ENCODE results near the gene PSMB7.

DNA sequence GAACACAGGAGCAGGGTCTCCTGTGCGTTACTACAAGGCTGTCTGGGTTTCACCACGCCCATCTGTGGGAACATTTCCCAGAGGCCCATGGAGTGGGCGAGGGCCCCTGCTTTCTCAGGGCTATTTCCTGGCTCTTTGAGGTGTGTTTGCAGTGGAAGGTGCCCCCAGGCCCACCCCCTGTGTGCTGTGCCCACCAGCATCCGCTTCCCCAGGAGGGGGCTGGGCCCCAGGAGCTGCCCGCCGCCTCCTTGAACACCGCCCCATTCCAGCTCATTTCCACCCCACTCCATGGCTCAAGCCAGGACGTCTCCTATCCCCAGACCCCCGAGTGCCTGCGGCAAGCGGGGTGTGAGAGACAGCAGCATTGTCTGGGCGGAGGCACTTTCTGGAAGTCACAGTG, 87.0 kb downstream of the PSMB7 start:
- TF ChIP-seq CTCF (conservative IDR thresholded peaks at IDR 0.05 in 1 of 2, IDR thresholded peaks at IDR 0.05 in 1 of 2; ENCODE audit: low read depth in 1 of 2, low read length in 2 of 2) = no peak
- no peak for TF ChIP-seq EZH2 (IDR thresholded peaks at IDR 0.05; ENCODE audit: low read length, missing control alignments)
